Type B pancreatic cell (in vitro differentiated cells): Measurements from ENCODE around the gene TAS1R2. TPM values are rescaled to one million over a fixed set of nuclear protein-coding genes. Genes with fewer than 3 reads are reported as not detected.

Source experiments
- DNase-seq: peaks from one replicate; pipeline ENCODE4 v3.0.0; 2021; ENCODE audit warnings: mixed read lengths; ENCODE audit not compliant: unreplicated experiment; ENCODE audit errors: extremely low spot score
- H3K27ac Mint-ChIP-seq: 2 replicates; pipeline ENCODE4 v1.8.0; 2021; ENCODE audit warnings: mild to moderate bottlenecking, mixed read lengths
- H3K27me3 Mint-ChIP-seq: 2 replicates; pipeline ENCODE4 v1.8.0; 2021; ENCODE audit warnings: mixed read lengths
- H3K36me3 Mint-ChIP-seq: 2 replicates; pipeline ENCODE4 v1.8.0; 2021; ENCODE audit warnings: mixed read lengths
- H3K4me1 Mint-ChIP-seq: one replicate; pipeline ENCODE4 v1.8.0; 2021; ENCODE audit warnings: mixed read lengths; ENCODE audit not compliant: unreplicated experiment
- H3K4me3 Mint-ChIP-seq: 2 replicates; pipeline ENCODE4 v1.8.0; 2021; ENCODE audit warnings: mild to moderate bottlenecking, mixed read lengths
- H3K9me3 Mint-ChIP-seq: 2 replicates; pipeline ENCODE4 v1.8.0; 2021; ENCODE audit warnings: mixed read lengths
- CTCF ChIP-seq: fragments of 200-600 bp; sonication (generic); conservative IDR thresholded peaks from 2 replicates; pipeline ENCODE4 v1.5.0; 2021; ENCODE audit warnings: antibody characterized with exemption, mild to moderate bottlenecking
- total RNA-seq: library from RNA; stranded (reverse); gene quantifications from 2 replicates; pipeline ENCODE4 v1.2.1, GENCODE V29; 2021; ENCODE audit warnings: low replicate concordance

The TAS1R2 gene
- total RNA-seq, 1 donor from 2014 or later: not detected

GRCh38 chr1:18901952-18902522, 42.6 kb upstream of the TAS1R2 start:
- no peak for DNase-seq
- H3K27me3 Mint-ChIP-seq: no peaks in the 10 kb centered on the region
- no peaks in the 10 kb centered on the region for H3K36me3 Mint-ChIP-seq
- peaks cover 12% of the 10 kb centered on the region for H3K4me1 Mint-ChIP-seq
- H3K4me3 Mint-ChIP-seq: peak overlapping the region; percentile 95
- no peaks in the 10 kb centered on the region for H3K9me3 Mint-ChIP-seq
- no peak for TF ChIP-seq CTCF
- H3K27ac Mint-ChIP-seq: peak overlapping the region; percentile 100

GRCh38 chr1:18901147-18901951, 41.9 kb upstream of the TAS1R2 start:
- DNase-seq: no peak
- Mint-ChIP-seq H3K4me3 (peak overlapping the region; percentile 95), H3K27ac (peak overlapping the region; percentile 100), H3K27me3 (no peaks in the 10 kb centered on the region), H3K36me3 (no peaks in the 10 kb centered on the region), H3K4me1 (peaks cover 12% of the 10 kb centered on the region), H3K9me3 (no peaks in the 10 kb centered on the region)
- no peak for TF ChIP-seq CTCF

- TF ChIP-seq CTCF: no peak
- peak overlapping the region; percentile 95 for H3K4me3 Mint-ChIP-seq
- H3K27me3 Mint-ChIP-seq: no peaks in the 10 kb centered on the region
- H3K4me1 Mint-ChIP-seq: peaks cover 12% of the 10 kb centered on the region
- peak overlapping the region; percentile 76 for H3K27ac Mint-ChIP-seq
- DNase-seq: no peak
- H3K9me3 Mint-ChIP-seq: no peaks in the 10 kb centered on the region
- H3K36me3 Mint-ChIP-seq: no peaks in the 10 kb centered on the region
These were observed 40.9 kb upstream of the TAS1R2 start for GRCh38 chr1:18900303-18900841.

- DNase-seq: no peak
- no peaks in the 10 kb centered on the region for H3K27me3 Mint-ChIP-seq
- peak overlapping the region; percentile 76 for H3K27ac Mint-ChIP-seq
- no peaks in the 10 kb centered on the region for H3K36me3 Mint-ChIP-seq
- no peaks in the 10 kb centered on the region for H3K9me3 Mint-ChIP-seq
- H3K4me3 Mint-ChIP-seq: peak overlapping the region; percentile 95
- TF ChIP-seq CTCF: no peak
- H3K4me1 Mint-ChIP-seq: peaks cover 12% of the 10 kb centered on the region
These were observed 40.0 kb upstream of the TAS1R2 start for GRCh38 chr1:18899363-18900049.

GRCh38 chr1:18898567-18898966, 39.1 kb upstream of the TAS1R2 start:
- TF ChIP-seq CTCF: no peak
- Mint-ChIP-seq H3K4me1 (peaks cover 11% of the 10 kb centered on the region), H3K36me3 (no peaks in the 10 kb centered on the region), H3K27ac (no peak overlapping the region), H3K27me3 (no peaks in the 10 kb centered on the region), H3K4me3 (no peak overlapping the region), H3K9me3 (no peaks in the 10 kb centered on the region)
- DNase-seq: no peak
